OCI-LY3 (cell line): ENCODE results near the gene ARSG.

ENCODE experiments used
- EZH2phosphoT487 ChIP-seq: fragments of 200-600 bp; shearing (Covaris generic); IDR thresholded peaks from 2 replicates; pipeline ENCODE4 v1.6.1; 2018; ENCODE audit warnings: antibody characterized with exemption, mixed run types, low read depth
- TF ChIP-seq, protein P1 (sequence below): fragments of 200-600, 300-600 bp; sonication (generic); IDR thresholded peaks from 2 replicates; pipeline ENCODE4 v1.5.1; 2014; ENCODE audit warnings: antibody characterized with exemption, low read length, low read depth

DNA sequence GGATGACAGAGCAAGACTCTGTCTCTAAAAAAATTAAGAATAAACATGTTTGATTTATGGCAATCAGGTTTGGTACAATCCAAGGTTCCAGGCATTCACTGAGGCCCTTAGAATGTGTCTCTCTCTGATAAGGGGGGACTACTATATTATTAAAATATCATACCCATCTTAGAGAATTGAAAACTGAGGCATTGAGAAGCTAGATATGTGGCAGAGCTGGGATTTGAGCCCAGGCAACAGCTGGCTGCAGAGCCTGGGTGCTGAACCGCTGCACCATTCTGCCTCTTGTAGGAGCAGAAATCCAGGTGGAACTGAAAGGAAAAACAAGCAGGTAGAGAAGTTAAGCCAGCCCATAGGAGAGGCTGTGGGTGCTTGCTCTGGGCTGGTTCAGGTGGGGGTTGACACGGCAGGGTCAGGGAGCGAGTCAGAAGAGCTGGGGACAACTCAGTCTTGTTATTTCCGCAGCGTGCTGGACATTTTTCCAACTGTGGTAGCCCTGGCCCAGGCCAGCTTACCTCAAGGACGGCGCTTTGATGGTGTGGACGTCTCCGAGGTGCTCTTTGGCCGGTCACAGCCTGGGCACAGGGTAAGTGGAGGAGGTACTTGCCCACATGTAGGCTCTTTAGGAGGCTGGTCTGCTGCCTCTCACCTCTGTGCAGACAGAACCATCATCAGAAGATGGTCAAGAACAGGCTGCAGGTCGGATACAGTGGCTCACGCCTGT lies 103.5 kb downstream of the ARSG start:
- TF ChIP-seq, protein P1, sequence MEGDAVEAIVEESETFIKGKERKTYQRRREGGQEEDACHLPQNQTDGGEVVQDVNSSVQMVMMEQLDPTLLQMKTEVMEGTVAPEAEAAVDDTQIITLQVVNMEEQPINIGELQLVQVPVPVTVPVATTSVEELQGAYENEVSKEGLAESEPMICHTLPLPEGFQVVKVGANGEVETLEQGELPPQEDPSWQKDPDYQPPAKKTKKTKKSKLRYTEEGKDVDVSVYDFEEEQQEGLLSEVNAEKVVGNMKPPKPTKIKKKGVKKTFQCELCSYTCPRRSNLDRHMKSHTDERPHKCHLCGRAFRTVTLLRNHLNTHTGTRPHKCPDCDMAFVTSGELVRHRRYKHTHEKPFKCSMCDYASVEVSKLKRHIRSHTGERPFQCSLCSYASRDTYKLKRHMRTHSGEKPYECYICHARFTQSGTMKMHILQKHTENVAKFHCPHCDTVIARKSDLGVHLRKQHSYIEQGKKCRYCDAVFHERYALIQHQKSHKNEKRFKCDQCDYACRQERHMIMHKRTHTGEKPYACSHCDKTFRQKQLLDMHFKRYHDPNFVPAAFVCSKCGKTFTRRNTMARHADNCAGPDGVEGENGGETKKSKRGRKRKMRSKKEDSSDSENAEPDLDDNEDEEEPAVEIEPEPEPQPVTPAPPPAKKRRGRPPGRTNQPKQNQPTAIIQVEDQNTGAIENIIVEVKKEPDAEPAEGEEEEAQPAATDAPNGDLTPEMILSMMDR = no peak
- no peak for TF ChIP-seq EZH2phosphoT487
